NCI-H524 treated with DMSO at 0.1 percent for 48 hours (cell line): Measurements from ENCODE around the gene BCAS1.

ENCODE experiments used
- DNase-seq: peaks from one replicate; lab custom pipeline; 2025; lab: John Stamatoyannopoulos, UW

BCAS1 gene

GRCh38 chr20:54047720-54048119 lies 22.7 kb downstream of the BCAS1 start:
- DNase-seq, result no peak

DNA sequence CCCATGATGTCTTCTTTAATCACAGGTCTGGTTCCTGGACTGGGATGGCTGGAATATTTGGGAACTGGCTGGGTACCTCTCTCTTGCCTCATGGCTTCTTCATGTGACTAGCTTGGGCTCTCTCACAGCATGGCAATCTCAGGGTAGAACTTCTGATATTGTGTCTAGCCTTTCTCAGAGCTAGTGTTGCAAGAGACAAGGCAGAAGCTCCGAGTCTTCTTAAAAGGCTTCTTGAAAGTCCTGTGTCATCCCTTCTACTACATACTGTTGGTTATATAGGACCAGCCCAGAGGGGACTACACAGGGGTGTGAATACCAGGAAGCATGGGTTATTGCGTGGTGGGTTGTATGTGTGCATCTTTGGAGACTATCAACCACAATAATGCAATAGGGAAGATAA lies 23.3 kb downstream of the BCAS1 start:
- DNase-seq, result no peak

DNA sequence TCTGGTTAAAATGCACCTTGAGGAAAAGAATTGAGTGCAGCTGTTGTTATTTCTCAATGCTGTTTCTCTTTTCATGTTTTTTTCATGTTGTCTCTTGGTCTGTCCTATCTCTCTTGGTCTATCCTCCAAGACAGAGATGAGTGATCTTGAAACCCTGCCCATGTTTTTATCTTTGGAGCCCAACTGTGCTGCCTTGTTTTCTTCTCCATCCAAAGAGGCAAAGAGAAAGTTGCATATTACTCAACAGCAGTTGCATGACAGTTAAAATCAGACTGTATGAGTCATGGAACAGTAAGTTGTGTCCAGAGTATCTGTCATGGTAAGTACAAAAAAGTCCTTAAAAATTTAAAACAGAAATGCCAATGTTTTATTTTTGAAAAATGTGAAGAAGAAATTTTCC lies 26.2 kb downstream of the BCAS1 start:
- DNase-seq, result no peak

DNA sequence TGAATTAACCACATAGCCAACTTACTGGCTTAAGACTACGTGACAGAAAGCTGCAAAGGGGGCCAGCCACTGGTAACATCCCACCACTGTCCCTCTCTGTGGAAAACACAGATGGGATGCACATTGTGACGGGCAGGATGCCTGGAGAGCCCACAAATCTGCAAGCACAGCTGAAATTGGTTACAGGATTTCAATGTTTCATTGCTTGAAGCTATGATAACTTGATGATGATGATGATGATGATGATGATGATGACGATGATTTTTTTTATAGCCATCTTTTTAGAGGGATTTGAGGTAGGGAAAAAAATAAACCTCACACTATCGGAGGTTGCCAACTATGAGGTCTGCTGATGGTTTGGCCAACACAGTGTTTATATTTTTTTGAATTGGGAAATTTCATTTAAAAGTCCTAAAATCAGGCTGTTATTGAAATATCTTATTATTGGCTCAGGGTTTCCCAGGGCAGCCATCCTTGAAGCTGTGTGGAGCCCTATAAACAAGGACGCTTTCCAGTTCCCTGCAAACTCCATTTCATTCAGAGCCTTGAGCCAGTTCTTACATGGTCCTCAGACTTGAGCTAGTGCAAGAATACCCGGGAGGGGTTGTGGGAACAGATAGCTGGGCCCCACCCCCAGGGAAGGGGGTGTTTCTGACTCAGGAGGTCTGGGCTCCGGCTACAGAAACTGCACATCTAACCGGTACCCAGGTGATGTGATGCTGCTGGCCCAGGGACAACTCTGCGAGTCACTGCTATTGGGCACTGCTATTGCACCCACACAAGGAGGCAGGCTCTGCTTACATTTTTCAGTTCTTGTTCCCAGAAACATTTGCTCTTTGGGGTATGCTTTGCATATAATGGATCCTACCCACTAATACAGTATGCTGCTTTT lies 27.1 kb downstream of the BCAS1 start:
- DNase-seq, result no peak

DNA sequence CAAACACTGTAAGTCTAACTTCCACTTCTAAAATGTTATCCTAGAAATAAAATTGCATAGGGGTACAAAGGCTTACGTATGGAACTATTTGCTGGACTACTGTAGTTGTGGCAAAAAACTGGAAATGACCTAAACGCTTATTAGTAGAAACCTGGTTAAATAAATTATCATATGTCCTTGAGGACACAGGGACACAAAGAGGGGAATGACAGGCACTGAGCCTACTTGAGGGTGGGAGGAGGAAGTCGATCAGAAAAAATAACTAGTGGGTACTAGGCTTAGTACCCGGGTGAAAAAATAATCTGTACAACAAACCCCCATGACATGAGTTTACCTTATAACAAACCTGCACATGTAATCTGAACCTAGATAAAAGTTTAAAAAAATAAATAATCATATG lies 28.4 kb downstream of the BCAS1 start:
- DNase-seq, result no peak

DNA sequence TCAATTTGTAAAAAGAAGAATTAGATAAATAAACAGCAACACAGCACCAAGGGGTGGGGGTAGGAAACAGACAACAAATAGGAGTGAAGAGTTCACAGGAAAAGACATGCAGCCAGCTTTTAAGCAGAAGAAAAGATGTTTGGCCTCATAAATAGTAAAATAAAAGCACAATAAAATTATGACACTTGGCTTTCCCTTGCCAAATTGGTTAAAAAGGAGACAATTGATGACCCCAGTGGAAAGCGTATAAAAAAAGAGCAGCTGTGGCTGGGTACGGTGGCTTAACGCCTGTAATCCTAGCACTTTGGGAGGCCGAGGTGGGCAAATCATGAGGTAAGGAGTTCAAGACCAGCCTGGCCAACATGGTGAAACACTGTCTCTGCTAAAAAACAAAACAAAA lies 29.1 kb downstream of the BCAS1 start:
- no peak for DNase-seq

GRCh38 chr20:54040531-54040930 lies 29.9 kb downstream of the BCAS1 start:
- DNase-seq, result no peak

GRCh38 chr20:54038961-54039360 lies 31.4 kb downstream of the BCAS1 start:
- no peak for DNase-seq

GRCh38 chr20:54037525-54037924 lies 32.9 kb downstream of the BCAS1 start:
- no peak for DNase-seq

- DNase-seq, result no peak
These were observed 40.8 kb downstream of the BCAS1 start for GRCh38 chr20:54029643-54030042.

DNA sequence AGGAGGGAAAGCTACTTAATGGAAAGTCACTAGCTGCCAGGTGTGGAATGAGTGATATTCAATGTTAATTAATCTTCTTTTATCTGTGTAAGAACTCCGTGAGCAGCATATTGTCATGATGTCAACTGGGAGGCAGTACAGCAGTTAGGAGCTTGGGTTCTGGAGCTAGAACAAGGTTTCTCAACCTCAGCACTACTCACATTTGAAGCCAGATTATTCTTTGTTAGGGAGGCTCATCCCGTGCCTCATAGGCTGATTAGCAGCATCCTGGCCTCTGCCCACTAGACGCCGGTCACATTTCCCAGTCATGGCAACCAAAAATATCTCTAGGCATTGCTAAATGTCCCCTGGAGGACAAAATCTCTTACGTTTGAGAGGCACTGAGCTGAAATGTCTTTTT lies 41.2 kb downstream of the BCAS1 start:
- DNase-seq, result no peak

DNA sequence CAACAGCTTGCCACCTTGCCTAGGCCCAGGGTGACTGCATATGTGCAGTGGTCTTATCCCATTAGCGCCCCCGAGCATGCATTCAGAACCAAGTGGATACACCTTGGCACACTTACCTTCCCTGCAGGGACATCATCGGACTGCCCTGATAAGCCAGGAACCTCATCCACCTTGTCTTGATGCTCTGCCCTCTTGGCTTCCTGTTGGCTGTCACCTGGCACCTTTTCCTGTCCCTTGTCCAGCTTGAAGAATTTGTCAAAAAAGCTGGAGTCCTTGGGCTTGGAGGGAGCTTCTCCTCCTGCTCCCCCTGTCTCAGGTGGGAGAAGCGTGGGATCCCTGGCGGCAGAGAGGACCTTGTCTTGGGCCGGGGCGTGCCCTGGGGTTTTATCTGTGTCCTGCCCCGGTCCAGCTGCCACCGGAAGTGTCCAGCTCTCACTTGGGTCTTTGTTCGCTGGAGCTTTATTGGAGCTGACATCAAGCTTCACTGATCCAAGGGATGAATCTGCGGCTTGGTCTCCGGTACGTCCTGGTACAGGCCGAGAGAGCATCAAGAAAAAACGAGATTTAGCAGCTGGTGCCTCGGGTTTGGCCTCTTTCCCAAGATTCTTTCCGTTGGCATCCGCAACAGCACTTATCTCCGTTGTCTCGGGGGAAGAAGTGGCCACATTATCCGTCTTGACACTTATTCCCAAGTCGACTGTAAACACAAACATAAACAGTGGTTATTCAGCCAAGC lies 42.0 kb downstream of the BCAS1 start:
- no peak for DNase-seq

- DNase-seq, result no peak
These were observed 42.7 kb downstream of the BCAS1 start for GRCh38 chr20:54027704-54028103.

DNA sequence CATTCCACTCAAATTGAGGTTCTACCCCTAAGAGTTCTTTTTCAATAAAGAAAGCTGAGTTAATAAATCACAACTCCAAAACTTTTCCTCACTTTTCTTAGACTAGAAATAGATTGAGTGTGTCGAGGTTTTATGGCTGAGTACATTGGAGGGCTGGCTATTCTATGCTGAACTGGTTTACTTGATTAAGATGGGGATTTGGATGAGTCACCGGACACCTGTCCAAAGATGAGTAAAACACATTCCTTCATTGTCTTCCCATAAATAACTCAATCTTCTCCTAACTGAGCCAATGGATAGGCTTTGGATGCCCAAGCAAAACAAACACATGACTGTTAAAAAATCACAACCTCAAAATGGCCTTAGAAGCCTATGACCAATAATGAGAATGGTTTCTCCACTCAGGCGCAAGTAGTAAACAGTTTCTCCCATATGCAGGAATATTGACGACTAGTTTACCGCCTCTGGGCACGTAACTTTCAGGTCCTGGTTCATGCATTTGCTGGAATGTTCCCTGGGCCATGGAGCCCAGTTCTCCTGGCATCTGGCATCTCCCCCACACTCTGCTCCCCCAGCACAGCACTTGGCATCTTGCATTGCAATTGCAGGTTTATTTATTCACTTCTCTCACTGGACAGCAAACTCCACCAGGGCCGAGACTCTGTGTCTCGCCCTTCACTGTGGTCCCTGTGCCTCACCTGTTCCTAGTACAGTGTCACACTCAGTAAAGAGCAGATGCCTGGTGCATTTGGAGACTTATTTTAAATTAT lies 43.9 kb downstream of the BCAS1 start:
- no peak for DNase-seq

GRCh38 chr20:54025251-54025771 lies 45.1 kb downstream of the BCAS1 start:
- DNase-seq, result no peak

GRCh38 chr20:54023406-54023805 lies 47.0 kb downstream of the BCAS1 start:
- no peak for DNase-seq

DNA sequence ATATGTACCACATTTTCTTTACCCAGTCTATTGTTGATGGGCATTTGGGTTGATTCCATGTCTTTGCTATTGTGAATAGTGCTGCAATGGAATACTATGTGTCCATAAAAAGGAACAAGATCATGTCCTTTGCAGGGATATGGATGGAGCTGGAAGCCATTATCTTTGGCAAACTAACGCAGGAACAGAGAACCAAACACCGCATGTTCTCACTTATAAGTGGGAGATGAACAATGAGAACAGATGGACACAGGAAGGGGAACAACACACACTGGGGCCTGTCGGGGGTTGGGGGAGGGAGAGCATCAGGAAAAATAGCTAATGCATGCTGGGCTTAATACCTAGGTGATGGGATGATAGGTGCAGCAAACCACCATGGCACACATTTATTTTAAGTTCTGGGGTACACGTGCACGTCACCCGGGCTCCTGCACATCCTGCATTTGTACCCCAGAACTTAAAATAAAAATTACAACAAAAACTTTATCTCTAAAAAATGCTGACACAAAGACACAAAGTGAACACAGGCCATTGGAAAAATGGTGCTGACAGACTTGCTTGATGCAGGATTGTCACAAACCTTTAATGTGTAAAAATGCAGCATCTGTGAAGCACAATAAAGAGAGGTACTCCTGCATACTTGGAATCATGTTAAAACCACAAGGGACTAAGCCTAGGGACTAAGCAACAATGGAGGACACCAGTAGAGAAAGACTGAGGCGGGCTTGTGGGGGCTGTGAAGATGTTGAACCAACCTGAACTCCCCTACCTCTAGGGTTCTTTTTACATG lies 48.8 kb downstream of the BCAS1 start:
- DNase-seq, result no peak

GRCh38 chr20:54020868-54021267 lies 49.5 kb downstream of the BCAS1 start:
- no peak for DNase-seq

- DNase-seq, result no peak
These were observed 50.0 kb downstream of the BCAS1 start for GRCh38 chr20:54020348-54020747.

DNA sequence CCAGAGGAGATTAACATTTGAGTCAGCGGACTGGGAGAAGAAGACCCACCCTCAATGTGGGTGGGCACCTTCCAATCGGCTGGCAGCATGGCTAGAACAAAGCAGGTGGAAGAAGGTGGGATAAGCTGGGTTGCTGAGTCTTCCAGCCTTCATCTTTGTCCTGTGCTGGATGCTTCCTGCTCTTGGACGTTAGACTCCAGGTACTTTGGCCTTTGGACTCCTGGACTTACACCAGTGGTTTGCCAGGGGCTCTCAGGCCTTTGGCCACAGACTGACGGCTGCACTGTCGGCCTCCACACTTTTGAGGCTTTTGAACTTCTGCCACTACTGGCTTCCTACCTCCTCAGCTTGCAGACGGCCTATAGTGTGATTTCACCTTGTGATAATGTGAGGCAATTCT lies 50.8 kb downstream of the BCAS1 start:
- no peak for DNase-seq

DNA sequence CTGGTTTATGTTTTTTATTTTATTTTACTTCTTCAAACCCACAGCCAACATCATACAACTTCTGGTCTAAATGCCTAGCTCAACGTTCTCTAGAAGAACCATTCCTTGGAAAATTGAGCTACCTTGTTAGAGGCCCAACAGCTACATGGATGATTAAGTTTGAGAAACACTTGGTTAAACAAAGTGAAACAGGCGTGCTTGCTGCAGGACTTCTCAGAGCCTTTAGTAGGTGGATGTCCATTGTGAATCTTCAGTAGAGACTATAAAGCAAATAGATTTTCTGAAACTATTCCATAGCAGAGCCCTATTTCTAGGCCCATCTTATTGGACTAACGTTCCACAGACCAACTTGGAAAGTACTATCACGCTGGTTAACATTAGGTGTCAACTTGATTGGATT lies 51.3 kb downstream of the BCAS1 start:
- no peak for DNase-seq

- no peak for DNase-seq
These were observed 52.5 kb downstream of the BCAS1 start for GRCh38 chr20:54017846-54018245.
